ENCODE data around the gene XAF1.

XAF1 gene

GRCh38 chr17:6789146-6789545 is 33.3 kb downstream of the XAF1 start:
- Histone ChIP-seq H3K27me3 (ENCODE audit: low read length) (no peaks in the 10 kb centered on the region), H3F3A (ENCODE audit: insufficient read depth) (no peaks in the 10 kb centered on the region), H3K9me3 (ENCODE audit: insufficient read depth, low read length) (no peaks in the 10 kb centered on the region), H3K4me3 (ENCODE audit: insufficient read depth, low read length, poor library complexity, severe bottlenecking) (no peak overlapping the region), H4K20me1 (ENCODE audit: low read depth, low read length) (no peaks in the 10 kb centered on the region), H3K27ac (ENCODE audit: low read depth, low read length) (no peak overlapping the region), H3K9me2 (replicated peaks; ENCODE audit: insufficient read depth, low read length) (no peaks in the 10 kb centered on the region), H2AFZ (ENCODE audit: low read depth, low read length, severe bottlenecking) (no peak overlapping the region), H3K79me2 (ENCODE audit: insufficient read depth, low read length) (no peaks in the 10 kb centered on the region), H3K4me2 (ENCODE audit: low read depth, low read length, poor library complexity, severe bottlenecking) (no peak overlapping the region), H3K36me3 (ENCODE audit: low read length) (no peaks in the 10 kb centered on the region), H3K9ac (ENCODE audit: low read length) (no peak overlapping the region)
- no peak for TF ChIP-seq EZH2phosphoT487 (conservative IDR thresholded peaks at IDR 0.05; ENCODE audit: low read length)
- TF ChIP-seq, protein P1, sequence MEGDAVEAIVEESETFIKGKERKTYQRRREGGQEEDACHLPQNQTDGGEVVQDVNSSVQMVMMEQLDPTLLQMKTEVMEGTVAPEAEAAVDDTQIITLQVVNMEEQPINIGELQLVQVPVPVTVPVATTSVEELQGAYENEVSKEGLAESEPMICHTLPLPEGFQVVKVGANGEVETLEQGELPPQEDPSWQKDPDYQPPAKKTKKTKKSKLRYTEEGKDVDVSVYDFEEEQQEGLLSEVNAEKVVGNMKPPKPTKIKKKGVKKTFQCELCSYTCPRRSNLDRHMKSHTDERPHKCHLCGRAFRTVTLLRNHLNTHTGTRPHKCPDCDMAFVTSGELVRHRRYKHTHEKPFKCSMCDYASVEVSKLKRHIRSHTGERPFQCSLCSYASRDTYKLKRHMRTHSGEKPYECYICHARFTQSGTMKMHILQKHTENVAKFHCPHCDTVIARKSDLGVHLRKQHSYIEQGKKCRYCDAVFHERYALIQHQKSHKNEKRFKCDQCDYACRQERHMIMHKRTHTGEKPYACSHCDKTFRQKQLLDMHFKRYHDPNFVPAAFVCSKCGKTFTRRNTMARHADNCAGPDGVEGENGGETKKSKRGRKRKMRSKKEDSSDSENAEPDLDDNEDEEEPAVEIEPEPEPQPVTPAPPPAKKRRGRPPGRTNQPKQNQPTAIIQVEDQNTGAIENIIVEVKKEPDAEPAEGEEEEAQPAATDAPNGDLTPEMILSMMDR (IDR thresholded peaks at IDR 0.05; ENCODE audit: insufficient read depth, low read length, poor library complexity, severe bottlenecking), result no peak

GRCh38 chr17:6793748-6794493 is 38.1 kb downstream of the XAF1 start:
- Histone ChIP-seq H3K79me2 (ENCODE audit: insufficient read depth, low read length) (no peaks in the 10 kb centered on the region), H3K4me2 (ENCODE audit: low read depth, low read length, poor library complexity, severe bottlenecking) (no peak overlapping the region), H3K9ac (ENCODE audit: low read length) (no peak overlapping the region), H3K27me3 (ENCODE audit: low read length) (no peaks in the 10 kb centered on the region), H2AFZ (ENCODE audit: low read depth, low read length, severe bottlenecking) (no peak overlapping the region), H3F3A (ENCODE audit: insufficient read depth) (no peaks in the 10 kb centered on the region), H4K20me1 (ENCODE audit: low read depth, low read length) (no peaks in the 10 kb centered on the region), H3K9me2 (replicated peaks; ENCODE audit: insufficient read depth, low read length) (no peaks in the 10 kb centered on the region), H3K36me3 (ENCODE audit: low read length) (no peaks in the 10 kb centered on the region), H3K27ac (ENCODE audit: low read depth, low read length) (no peak overlapping the region), H3K9me3 (ENCODE audit: insufficient read depth, low read length) (no peaks in the 10 kb centered on the region), H3K4me3 (ENCODE audit: insufficient read depth, low read length, poor library complexity, severe bottlenecking) (no peak overlapping the region)
- no peak for TF ChIP-seq EZH2phosphoT487 (conservative IDR thresholded peaks at IDR 0.05; ENCODE audit: low read length)
- TF ChIP-seq, protein P1 (IDR thresholded peaks at IDR 0.05; ENCODE audit: insufficient read depth, low read length, poor library complexity, severe bottlenecking), result no peak

DNA sequence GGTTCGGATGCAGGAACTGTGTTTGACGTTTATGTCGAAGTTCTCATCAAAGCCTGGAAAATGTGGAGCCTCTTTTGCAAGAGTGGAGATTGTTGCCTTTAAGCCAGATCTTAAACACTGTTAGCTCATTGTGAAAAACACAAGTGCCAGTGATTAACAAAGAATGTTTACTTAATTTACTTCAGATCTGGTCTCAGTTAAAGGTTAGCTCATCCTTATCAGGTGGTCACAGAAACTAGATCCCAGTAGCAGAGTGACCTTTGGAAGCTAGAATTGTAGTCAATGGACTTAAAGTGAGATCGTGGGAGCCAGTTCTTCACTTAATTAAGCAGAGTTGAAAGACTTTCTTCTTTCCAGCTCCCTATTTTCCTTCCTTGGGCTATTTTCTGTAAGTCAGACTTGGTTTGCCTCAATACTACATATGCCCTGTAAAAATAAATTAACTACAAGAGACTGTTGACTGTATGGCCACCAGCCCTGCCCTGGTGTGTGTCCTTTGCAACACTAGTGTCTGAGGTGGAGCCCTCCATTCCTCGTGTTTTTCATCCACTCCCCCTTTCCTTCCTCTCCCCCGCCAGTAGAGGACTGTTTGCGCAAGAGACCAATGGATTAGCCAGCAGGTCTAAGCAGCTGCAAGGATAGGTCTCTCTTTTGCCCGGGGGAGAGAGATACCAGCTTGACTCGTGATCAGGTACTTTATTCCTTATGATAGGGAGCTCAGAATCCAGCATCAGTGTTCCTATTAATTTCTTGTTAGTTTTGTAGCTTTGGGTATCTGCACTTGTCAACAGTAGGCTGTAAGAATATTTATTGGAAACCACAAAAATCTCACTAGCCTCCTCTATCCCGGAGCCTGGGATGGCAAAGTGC is 40.4 kb downstream of the XAF1 start:
- Histone ChIP-seq H3F3A (ENCODE audit: insufficient read depth) (no peaks in the 10 kb centered on the region), H3K27me3 (ENCODE audit: low read length) (no peaks in the 10 kb centered on the region), H3K36me3 (ENCODE audit: low read length) (no peaks in the 10 kb centered on the region), H3K9me2 (replicated peaks; ENCODE audit: insufficient read depth, low read length) (no peaks in the 10 kb centered on the region), H3K4me2 (ENCODE audit: low read depth, low read length, poor library complexity, severe bottlenecking) (no peak overlapping the region), H3K79me2 (ENCODE audit: insufficient read depth, low read length) (no peaks in the 10 kb centered on the region), H3K9me3 (ENCODE audit: insufficient read depth, low read length) (no peaks in the 10 kb centered on the region), H4K20me1 (ENCODE audit: low read depth, low read length) (no peaks in the 10 kb centered on the region), H2AFZ (ENCODE audit: low read depth, low read length, severe bottlenecking) (no peak overlapping the region), H3K4me3 (ENCODE audit: insufficient read depth, low read length, poor library complexity, severe bottlenecking) (no peak overlapping the region), H3K9ac (ENCODE audit: low read length) (no peak overlapping the region), H3K27ac (ENCODE audit: low read depth, low read length) (no peak overlapping the region)
- TF ChIP-seq, protein P1 (IDR thresholded peaks at IDR 0.05; ENCODE audit: insufficient read depth, low read length, poor library complexity, severe bottlenecking), result no peak
- TF ChIP-seq EZH2phosphoT487 (conservative IDR thresholded peaks at IDR 0.05; ENCODE audit: low read length), result no peak

All from SU-DHL-6 (cell line).